Calu3 (cell line): ENCODE measurements around the gene ENTREP1. TPM values are rescaled to one million over a fixed set of nuclear protein-coding genes. Genes with fewer than 3 reads are reported as not detected.
"Not testable (repeated sequence)": the region's sequence is repeated elsewhere in the genome, so short reads cannot be mapped to it uniquely, and the experiment has no call there.

ENCODE experiments used
- BruUV-seq: library from RNA; stranded (reverse); fragments of 400-500 nt; replicated peaks from 2 replicates; lab custom pipeline; 2021; lab: Mats Ljungman, UMichigan
- CTCF ChIA-PET: fragments of 300-600 bp; sonication (Branson Sonifier 250); formaldehyde crosslinking; loops from one replicate; lab custom pipeline; 2022; ENCODE audit warnings: antibody characterized with exemption; lab: Charles Lee
- DNase-seq: peaks from one replicate; pipeline ENCODE4 v3.0.0; 2022
- H3K27ac Mint-ChIP-seq: one replicate; pipeline ENCODE4 v1.8.0; 2022; ENCODE audit warnings: mixed read lengths; ENCODE audit not compliant: unreplicated experiment
- H3K27me3 Mint-ChIP-seq: one replicate; pipeline ENCODE4 v1.8.0; 2022; ENCODE audit warnings: mixed read lengths; ENCODE audit not compliant: unreplicated experiment
- H3K36me3 Mint-ChIP-seq: one replicate; pipeline ENCODE4 v1.8.0; 2022; ENCODE audit warnings: mild to moderate bottlenecking, moderate library complexity, mixed read lengths; ENCODE audit not compliant: insufficient read depth, unreplicated experiment
- H3K4me1 Mint-ChIP-seq: one replicate; pipeline ENCODE4 v1.8.0; 2022; ENCODE audit warnings: mild to moderate bottlenecking, low read depth, mixed read lengths; ENCODE audit not compliant: unreplicated experiment
- H3K4me3 Mint-ChIP-seq: one replicate; pipeline ENCODE4 v1.8.0; 2022; ENCODE audit warnings: mild to moderate bottlenecking, low read depth, moderate library complexity, mixed read lengths; ENCODE audit not compliant: unreplicated experiment
- H3K9me3 Mint-ChIP-seq: one replicate; pipeline ENCODE4 v1.8.0; 2022; ENCODE audit warnings: low read depth, mixed read lengths; ENCODE audit not compliant: unreplicated experiment
- CTCF ChIP-seq: fragments of 200-600 bp; IDR thresholded peaks from one replicate; pipeline ENCODE4 v1.8.0; 2022; ENCODE audit warnings: antibody characterized with exemption; ENCODE audit not compliant: unreplicated experiment
- intact Hi-C: fragments of 100-400 bp; cut with micrococcal nuclease; formaldehyde crosslinking; loops from one replicate; pipeline ENCODE4 v1.10.0; 2022; ENCODE audit not compliant: unreplicated experiment
- total RNA-seq: library from RNA; stranded (reverse); gene quantifications from 2 replicates; pipeline ENCODE4 v1.2.3, GENCODE V29; 2022

Gene ENTREP1
- total RNA-seq, 1 experiment from 2014 or later = 1.8 TPM

GRCh38 chr9:69433392-69433791 lies 108.4 kb downstream of the ENTREP1 start:
- DNase-seq = no peak
- Mint-ChIP-seq H3K9me3 (peaks cover 2% of the 10 kb centered on the region), H3K4me1 (peaks cover 7% of the 10 kb centered on the region), H3K4me3 (no peak overlapping the region), H3K36me3 (no peaks in the 10 kb centered on the region), H3K27ac (no peak overlapping the region), H3K27me3 (no peaks in the 10 kb centered on the region)
- no TSS peak for BruUV-seq
- CTCF ChIA-PET = no interaction called here
- no peak for TF ChIP-seq CTCF
- intact Hi-C loops = no loop called here

GRCh38 chr9:69433968-69434367 lies 109.0 kb downstream of the ENTREP1 start:
- Mint-ChIP-seq H3K4me1 (peaks cover 7% of the 10 kb centered on the region), H3K27me3 (no peaks in the 10 kb centered on the region), H3K9me3 (peaks cover 2% of the 10 kb centered on the region), H3K36me3 (no peaks in the 10 kb centered on the region), H3K4me3 (no peak overlapping the region), H3K27ac (no peak overlapping the region)
- DNase-seq = no peak
- BruUV-seq = no TSS peak
- intact Hi-C loops = no loop called here
- TF ChIP-seq CTCF = no peak
- CTCF ChIA-PET = interaction anchor here (1.0 kb wide), 1 partner anchor 10 kb away, joined by 3 read pairs; no protein-coding TSS in a partner anchor

- DNase-seq, H3K27ac Mint-ChIP-seq, H3K36me3 Mint-ChIP-seq, H3K27me3 Mint-ChIP-seq, H3K4me3 Mint-ChIP-seq, intact Hi-C loops, CTCF ChIA-PET, H3K9me3 Mint-ChIP-seq, H3K4me1 Mint-ChIP-seq, BruUV-seq: not testable (repeated sequence)
Observed at GRCh38 chr9:69439654-69440053, 114.6 kb downstream of the ENTREP1 start.

- H3K36me3 Mint-ChIP-seq, H3K4me1 Mint-ChIP-seq, H3K9me3 Mint-ChIP-seq, H3K4me3 Mint-ChIP-seq, CTCF ChIA-PET, intact Hi-C loops, H3K27me3 Mint-ChIP-seq, DNase-seq, BruUV-seq, H3K27ac Mint-ChIP-seq: not testable (repeated sequence)
Observed at GRCh38 chr9:69440254-69440955, 115.4 kb downstream of the ENTREP1 start.

Other genes with a start within 250 kb of the ENTREP1 start
- gene TJP2, start 150.9 kb upstream of the ENTREP1 start, total RNA-seq = 139 and 160 TPM in 2 replicates